Measurements from ENCODE around the gene CRCP.
"Not testable (repeated sequence)": the region's sequence is repeated elsewhere in the genome, so short reads cannot be mapped to it uniquely, and the experiment has no call there.

The CRCP gene

DNA sequence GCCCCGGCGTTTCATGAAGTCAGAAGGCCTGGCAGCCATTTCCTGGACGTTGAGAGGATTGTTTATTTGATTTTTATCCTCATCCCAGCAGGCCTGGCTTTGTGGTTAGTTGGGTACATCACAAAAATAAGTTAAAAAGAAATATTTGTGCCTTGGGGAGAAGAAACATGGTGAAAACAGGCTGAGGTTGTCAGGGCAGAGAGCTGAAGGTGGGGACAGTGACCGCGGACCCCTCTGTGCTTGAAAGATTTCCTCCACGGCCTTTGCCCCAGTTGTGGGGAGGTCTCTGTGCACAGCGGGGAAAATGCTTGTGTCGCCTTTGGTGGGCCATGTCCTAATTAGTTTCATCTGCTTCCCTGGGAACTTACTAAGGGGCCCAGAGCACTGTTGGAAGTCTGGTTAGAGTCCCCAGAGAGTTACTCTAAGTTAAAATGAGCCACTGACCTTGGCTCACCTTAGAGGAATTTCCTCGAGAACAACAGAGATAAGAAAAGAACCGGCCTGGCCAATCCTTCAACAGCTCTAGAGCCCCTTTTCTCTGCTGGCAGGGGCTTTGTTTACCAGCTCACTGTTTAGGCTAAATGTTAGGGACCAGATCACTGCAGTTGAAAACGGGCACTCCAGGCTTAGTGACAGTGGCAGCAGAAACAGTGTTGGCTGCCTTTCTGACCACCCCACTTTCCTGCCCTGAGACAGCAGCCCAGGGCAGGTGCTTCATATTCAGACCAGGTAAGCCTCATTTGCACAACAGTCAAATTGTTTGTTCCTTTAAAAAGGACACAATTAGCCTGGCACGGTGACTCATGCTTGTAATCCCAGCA lies 37.9 kb downstream of the CRCP start:
- H3K4me1 Mint-ChIP-seq (ENCODE audit: low read depth in 2 of 2) = peaks cover 14 to 16% of the 10 kb centered on the region in 2 donors
- peak overlapping the region in 1 of 2 donors; percentile 62 for H3K4me3 Mint-ChIP-seq
- ATAC-seq (replicated peaks) (no peak), DNase-seq (no peak)
- H3K27me3 Mint-ChIP-seq = no peaks in the 10 kb centered on the region
- no peaks in the 10 kb centered on the region for H3K9me3 Mint-ChIP-seq
- peaks cover 70% of the 10 kb centered on the region for H3K36me3 Mint-ChIP-seq (ENCODE audit: insufficient read depth)
- peak overlapping the region; percentile 65 to 87 for H3K27ac Mint-ChIP-seq

DNA sequence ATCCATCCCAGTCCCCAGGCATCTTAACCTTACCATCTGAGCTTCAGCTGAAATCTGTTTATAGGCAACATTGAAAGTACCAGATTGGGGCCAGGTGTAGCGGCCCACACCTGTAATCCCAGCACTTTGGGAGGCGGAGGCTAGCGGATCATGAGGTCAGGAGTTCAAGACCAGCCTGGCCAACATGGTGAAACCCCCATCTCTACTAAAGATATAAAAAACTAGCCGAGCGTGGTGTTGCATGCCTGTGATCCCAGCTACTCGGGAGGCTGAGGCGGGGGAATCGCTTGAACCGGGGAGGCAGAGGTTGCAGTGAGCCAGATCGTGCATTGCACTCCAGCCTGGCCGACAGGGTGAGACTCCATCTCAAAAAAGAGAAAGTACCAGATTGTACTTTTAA lies 39.0 kb downstream of the CRCP start:
- DNase-seq = no peak
- Mint-ChIP-seq H3K27ac (no peak overlapping the region), H3K4me1 (ENCODE audit: low read depth in 2 of 2) (peaks cover 6 to 12% of the 10 kb centered on the region in 2 donors), H3K36me3 (ENCODE audit: insufficient read depth) (peaks cover 72% of the 10 kb centered on the region), H3K27me3 (no peaks in the 10 kb centered on the region), H3K4me3 (no peak overlapping the region), H3K9me3 (no peaks in the 10 kb centered on the region)
- no peak for ATAC-seq (replicated peaks)

- H3K27ac Mint-ChIP-seq; H3K4me3 Mint-ChIP-seq; ATAC-seq (replicated peaks); H3K4me1 Mint-ChIP-seq (ENCODE audit: low read depth in 2 of 2); DNase-seq; H3K9me3 Mint-ChIP-seq; H3K27me3 Mint-ChIP-seq: not testable (repeated sequence)
- H3K36me3 Mint-ChIP-seq (ENCODE audit: insufficient read depth) = peaks cover 67% of the 10 kb centered on the region
Measured at GRCh38 chr7:66156035-66156434, 41.4 kb downstream of the CRCP start.

DNA sequence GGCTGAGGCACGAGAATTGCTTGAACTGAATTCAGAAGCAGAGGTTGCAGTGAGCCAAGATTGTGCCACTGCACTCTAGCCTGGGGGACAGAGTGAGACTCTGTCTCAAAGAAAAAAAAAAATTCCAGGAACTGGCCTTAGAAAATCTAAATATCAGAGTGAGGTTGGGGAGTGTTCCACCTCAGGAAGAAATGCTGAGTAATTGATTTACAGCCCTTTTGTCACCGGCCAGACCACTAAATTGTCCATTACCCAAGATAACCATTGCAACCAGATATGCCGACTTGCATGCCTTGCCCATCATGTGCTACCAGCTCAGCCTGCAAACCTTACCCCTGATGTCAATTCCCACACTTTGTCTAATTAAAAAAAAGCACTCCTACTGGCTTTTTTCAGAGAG lies 42.4 kb downstream of the CRCP start:
- peaks cover 65% of the 10 kb centered on the region for H3K36me3 Mint-ChIP-seq (ENCODE audit: insufficient read depth)
- H3K27ac Mint-ChIP-seq = no peak overlapping the region
- H3K4me1 Mint-ChIP-seq (ENCODE audit: low read depth in 2 of 2) = peaks cover 0 to 1% of the 10 kb centered on the region in 2 donors
- ATAC-seq (replicated peaks) (no peak), DNase-seq (no peak)
- H3K4me3 Mint-ChIP-seq = no peak overlapping the region
- no peaks in the 10 kb centered on the region for H3K27me3 Mint-ChIP-seq
- no peaks in the 10 kb centered on the region for H3K9me3 Mint-ChIP-seq

DNA sequence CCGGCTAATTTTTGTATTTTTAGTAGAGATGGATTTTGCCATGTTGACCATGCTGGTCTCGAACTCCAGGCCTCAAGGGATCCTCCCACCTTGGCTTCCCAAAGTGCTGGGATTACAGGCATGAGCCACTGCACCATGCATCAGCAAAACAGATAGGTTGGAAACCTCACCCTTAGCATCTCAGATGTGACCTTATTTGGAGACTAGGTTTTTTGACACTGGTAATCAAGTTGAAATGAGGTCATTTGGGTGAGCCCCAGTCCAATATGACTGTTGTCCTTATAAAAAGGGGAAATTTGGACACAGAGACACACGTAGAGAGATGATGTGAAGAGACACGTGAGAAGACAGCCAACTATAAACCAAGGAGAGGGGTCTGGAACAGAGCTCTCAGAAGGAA lies 48.0 kb downstream of the CRCP start:
- Mint-ChIP-seq H3K27ac (no peak overlapping the region), H3K36me3 (ENCODE audit: insufficient read depth) (peaks cover 22% of the 10 kb centered on the region), H3K4me3 (no peak overlapping the region), H3K4me1 (ENCODE audit: low read depth in 2 of 2) (no peaks in the 10 kb centered on the region), H3K9me3 (no peaks in the 10 kb centered on the region), H3K27me3 (no peaks in the 10 kb centered on the region)
- DNase-seq = no peak
- ATAC-seq (replicated peaks) = no peak

GRCh38 chr7:66163186-66163610 lies 48.6 kb downstream of the CRCP start:
- Mint-ChIP-seq H3K4me3 (no peak overlapping the region), H3K4me1 (ENCODE audit: low read depth in 2 of 2) (no peaks in the 10 kb centered on the region), H3K9me3 (no peaks in the 10 kb centered on the region), H3K36me3 (ENCODE audit: insufficient read depth) (peaks cover 22% of the 10 kb centered on the region), H3K27ac (no peak overlapping the region), H3K27me3 (no peaks in the 10 kb centered on the region)
- no peak for ATAC-seq (replicated peaks)
- DNase-seq = no peak

DNA sequence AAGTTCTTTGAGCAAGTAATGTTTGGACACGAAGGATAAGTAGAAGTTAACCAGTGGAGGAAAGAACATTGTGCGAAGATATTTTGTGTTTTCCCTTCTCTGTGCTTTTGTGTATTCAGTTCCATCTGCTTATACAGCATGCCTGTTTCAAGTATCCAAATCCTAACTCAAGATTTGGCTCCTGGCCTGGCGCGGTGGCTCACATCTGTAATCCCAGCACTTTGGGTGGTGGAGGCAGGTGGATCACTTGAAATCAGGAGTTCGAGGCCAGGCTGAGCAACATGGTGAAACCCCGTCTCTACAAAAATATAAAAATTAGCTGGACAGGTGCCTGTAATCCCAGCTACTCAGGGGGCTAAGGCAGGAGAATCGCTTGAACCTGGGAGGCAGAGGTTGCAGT lies 49.7 kb downstream of the CRCP start:
- no peak overlapping the region for H3K27ac Mint-ChIP-seq
- no peak overlapping the region for H3K4me3 Mint-ChIP-seq
- H3K36me3 Mint-ChIP-seq (ENCODE audit: insufficient read depth) = peaks cover 12% of the 10 kb centered on the region
- ATAC-seq (replicated peaks) (no peak), DNase-seq (no peak)
- no peaks in the 10 kb centered on the region for H3K27me3 Mint-ChIP-seq
- no peaks in the 10 kb centered on the region for H3K9me3 Mint-ChIP-seq
- no peaks in the 10 kb centered on the region for H3K4me1 Mint-ChIP-seq (ENCODE audit: low read depth in 2 of 2)

- Mint-ChIP-seq H3K27ac (no peak overlapping the region), H3K4me1 (ENCODE audit: low read depth in 2 of 2) (no peaks in the 10 kb centered on the region), H3K9me3 (no peaks in the 10 kb centered on the region)
Measured at GRCh38 chr7:66167773-66168387, 53.2 kb downstream of the CRCP start.

DNA sequence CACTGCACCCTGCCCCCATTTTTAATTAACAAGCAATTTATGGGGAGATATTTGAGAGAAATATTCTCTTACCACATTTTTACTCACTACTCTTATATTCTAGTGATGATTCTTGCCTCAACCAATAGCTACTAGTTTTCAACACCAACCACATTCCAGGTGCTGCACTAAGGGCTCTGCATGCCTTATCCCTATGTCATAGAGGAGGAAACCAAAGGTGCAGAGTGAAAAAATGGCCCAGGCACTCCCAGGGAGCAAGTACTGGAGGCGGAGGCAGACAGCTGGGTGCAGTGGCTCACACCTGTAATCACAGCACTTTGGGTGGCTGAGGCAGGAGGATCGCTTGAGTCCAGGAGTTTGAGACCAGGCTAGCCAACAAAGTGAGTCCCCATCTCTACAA lies 55.0 kb downstream of the CRCP start:
- Mint-ChIP-seq H3K27me3 (no peaks in the 10 kb centered on the region), H3K27ac (no peak overlapping the region), H3K9me3 (no peaks in the 10 kb centered on the region), H3K36me3 (ENCODE audit: insufficient read depth) (peaks cover 3% of the 10 kb centered on the region), H3K4me1 (ENCODE audit: low read depth in 2 of 2) (no peaks in the 10 kb centered on the region), H3K4me3 (no peak overlapping the region)
- ATAC-seq (replicated peaks) = no peak
- no peak for DNase-seq

More at GRCh38 chr7:66167773-66168387, 53.2 kb downstream of the CRCP start:
- ATAC-seq (replicated peaks) = no peak
- H3K4me3 Mint-ChIP-seq = no peak overlapping the region
- no peaks in the 10 kb centered on the region for H3K27me3 Mint-ChIP-seq
- peaks cover 3% of the 10 kb centered on the region for H3K36me3 Mint-ChIP-seq (ENCODE audit: insufficient read depth)
- DNase-seq = no peak

DNA sequence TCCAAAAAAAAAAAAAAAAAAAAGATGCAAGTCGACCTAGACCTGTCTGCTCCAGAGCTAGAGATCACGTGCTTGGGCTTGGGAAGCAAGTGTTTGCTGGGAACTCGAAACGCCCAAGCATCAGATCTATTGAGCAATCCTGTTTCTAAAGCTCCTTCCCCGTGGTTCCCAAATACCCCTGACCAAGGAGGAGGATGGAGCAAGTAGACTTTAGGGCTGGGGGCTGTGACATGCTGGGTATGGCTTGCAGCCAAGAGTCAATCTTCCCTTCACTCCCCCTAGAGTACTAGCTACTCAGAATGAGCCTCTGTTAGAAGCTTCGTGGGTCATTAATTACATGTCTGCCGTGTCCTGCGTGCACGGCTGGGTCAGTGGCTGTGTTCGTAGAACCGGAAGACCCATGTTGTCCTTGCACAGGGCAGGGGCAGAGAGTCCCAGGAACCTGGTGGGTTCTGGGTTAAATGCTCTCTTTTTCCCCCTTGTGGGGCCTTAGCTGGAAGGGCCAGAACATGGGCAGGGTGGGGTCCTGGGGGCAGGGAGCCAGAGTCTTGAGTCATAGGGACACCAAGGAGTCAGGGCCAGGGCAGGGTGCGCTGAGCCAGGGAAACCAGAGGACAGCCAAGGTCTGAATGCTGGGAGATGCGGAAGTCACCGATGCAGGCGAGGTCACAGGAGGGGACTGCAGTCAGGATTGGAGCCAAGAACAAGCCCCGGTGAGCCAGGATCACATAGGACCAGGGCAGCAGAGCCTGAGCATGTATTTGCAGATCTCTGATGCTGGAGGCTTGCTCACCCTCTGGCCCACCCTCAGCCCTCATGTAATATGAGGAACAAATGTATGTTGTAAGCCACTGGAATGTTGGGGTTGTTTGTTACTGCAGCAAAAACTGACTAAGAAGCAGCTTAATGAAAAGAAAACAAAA lies 55.9 kb downstream of the CRCP start:
- DNase-seq (no peak), ATAC-seq (replicated peaks) (no peak)
- Mint-ChIP-seq H3K4me1 (ENCODE audit: low read depth in 2 of 2) (no peaks in the 10 kb centered on the region), H3K36me3 (ENCODE audit: insufficient read depth) (peaks cover 3% of the 10 kb centered on the region), H3K4me3 (no peak overlapping the region), H3K9me3 (no peaks in the 10 kb centered on the region), H3K27ac (no peak overlapping the region), H3K27me3 (no peaks in the 10 kb centered on the region)

DNA sequence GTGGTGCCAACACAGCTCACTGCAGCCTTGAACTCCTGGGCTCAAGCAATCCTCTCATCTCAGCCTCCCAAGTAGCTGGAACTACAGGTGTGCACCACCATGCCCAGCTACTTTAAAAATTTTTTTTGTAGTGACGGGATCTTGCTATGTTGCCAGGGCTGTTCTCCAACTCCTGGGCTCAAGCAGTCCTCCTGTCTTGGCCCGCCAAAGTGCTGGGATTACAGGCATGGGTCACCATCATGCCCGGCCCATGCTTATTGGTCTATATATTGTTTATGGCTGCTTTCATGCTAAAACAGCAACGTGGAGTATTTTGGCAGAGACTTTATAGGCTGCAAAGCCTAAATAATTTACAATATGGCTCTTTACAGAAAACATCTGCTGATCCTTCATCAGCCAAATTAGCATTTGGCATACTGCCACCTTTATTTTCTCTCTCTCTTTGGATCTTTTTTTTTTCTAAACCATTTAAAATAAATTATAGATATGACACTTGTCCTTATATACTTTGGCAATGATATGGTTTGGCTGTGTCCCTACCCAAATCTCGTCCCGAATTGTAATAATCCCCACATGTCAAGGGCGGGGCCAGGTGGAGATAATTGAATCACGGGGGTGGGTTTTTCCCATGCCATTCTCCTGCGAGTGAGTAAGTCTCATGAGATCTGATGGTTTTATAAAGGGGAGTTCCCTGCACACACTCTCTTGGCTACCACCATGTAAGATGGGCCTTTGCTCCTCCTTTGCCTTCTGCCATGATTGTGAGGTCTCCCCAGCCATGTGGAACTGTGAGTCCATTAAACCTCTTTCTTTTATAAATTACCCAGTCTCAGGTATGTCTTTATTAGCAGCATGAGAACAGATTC lies 58.1 kb downstream of the CRCP start:
- H3K27me3 Mint-ChIP-seq; H3K4me3 Mint-ChIP-seq; H3K9me3 Mint-ChIP-seq; H3K4me1 Mint-ChIP-seq (ENCODE audit: low read depth in 2 of 2); DNase-seq; ATAC-seq (replicated peaks); H3K27ac Mint-ChIP-seq; H3K36me3 Mint-ChIP-seq (ENCODE audit: insufficient read depth): not testable (repeated sequence)

DNA sequence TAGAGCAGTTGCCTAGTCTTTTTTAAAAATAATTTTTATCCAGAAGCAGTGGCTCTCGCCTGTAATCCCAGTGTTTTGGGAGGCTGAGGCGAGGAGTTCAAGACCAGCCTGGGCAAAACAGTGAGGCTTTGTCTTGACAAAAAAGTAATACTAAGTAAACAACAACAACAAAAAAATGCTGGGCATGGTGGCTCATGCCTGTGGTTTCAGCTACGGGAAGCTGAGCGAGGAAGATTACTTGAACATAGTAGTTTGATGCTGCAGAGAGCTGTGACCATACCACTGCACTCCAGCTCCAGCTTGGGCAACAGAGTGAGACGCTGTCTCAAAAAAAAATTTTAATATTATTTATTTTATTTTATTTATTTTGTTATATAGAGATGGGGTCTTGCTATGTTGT lies 59.2 kb downstream of the CRCP start:
- H3K27me3 Mint-ChIP-seq = no peaks in the 10 kb centered on the region
- no peaks in the 10 kb centered on the region for H3K4me1 Mint-ChIP-seq (ENCODE audit: low read depth in 2 of 2)
- peaks cover 3% of the 10 kb centered on the region for H3K36me3 Mint-ChIP-seq (ENCODE audit: insufficient read depth)
- no peak overlapping the region for H3K4me3 Mint-ChIP-seq
- DNase-seq = no peak
- H3K27ac Mint-ChIP-seq = no peak overlapping the region
- H3K9me3 Mint-ChIP-seq = no peaks in the 10 kb centered on the region
- ATAC-seq (replicated peaks) = no peak

GRCh38 chr7:66175006-66175405 lies 60.4 kb downstream of the CRCP start:
- H3K27me3 Mint-ChIP-seq; H3K27ac Mint-ChIP-seq; DNase-seq; H3K36me3 Mint-ChIP-seq (ENCODE audit: insufficient read depth); H3K4me3 Mint-ChIP-seq; H3K4me1 Mint-ChIP-seq (ENCODE audit: low read depth in 2 of 2); H3K9me3 Mint-ChIP-seq; ATAC-seq (replicated peaks): not testable (repeated sequence)
